GM23248 (cell line): ENCODE data around the gene RPL39L.

Source experiments
- EZH2 ChIP-seq: fragments of 200-600 bp; sonication (generic); IDR thresholded peaks from 2 replicates; pipeline ENCODE4 v1.6.1; 2018; ENCODE audit warnings: antibody characterized with exemption, mild to moderate bottlenecking; ENCODE audit not compliant: insufficient read depth, poor library complexity, severe bottlenecking
- EZH2phosphoT487 ChIP-seq: fragments of 200-600 bp; sonication (generic); IDR thresholded peaks from 2 replicates; pipeline ENCODE4 v1.6.1; 2018; ENCODE audit warnings: antibody characterized with exemption, moderate library complexity, mild to moderate bottlenecking, low read depth; ENCODE audit not compliant: insufficient read depth

- TF ChIP-seq EZH2 (no peak), EZH2phosphoT487 (no peak)
These were observed 13.8 kb downstream of the RPL39L start for GRCh38 chr3:187125319-187126031.
